Astrocyte of the cerebellum (primary cell): Measurements from ENCODE around the gene CCL23.
"Not testable (repeated sequence)": the region's sequence is repeated elsewhere in the genome, so short reads cannot be mapped to it uniquely, and the experiment has no call there.

ENCODE experiments used
- DNase-seq: peaks from one replicate; pipeline ENCODE4 v3.0.0-alpha.2; 2011; ENCODE audit warnings: low read depth
- H3K4me3 ChIP-seq: 2 replicates; pipeline ENCODE4 v1.5.1; 2011; ENCODE audit warnings: mild to moderate bottlenecking, low read depth, low read length, moderate library complexity
- in situ Hi-C: cut with HindIII; loops from 2 replicates; pipeline ENCODE4 v1.10.0; 2017; ENCODE audit warnings: low sequenced_read_pairs
- TF ChIP-seq, protein P1 (sequence below): IDR thresholded peaks from 2 replicates; pipeline ENCODE4 v1.5.1; 2012; ENCODE audit warnings: low read length, low read depth, moderate library complexity, mild to moderate bottlenecking; ENCODE audit errors: missing control alignments

Gene CCL23

DNA sequence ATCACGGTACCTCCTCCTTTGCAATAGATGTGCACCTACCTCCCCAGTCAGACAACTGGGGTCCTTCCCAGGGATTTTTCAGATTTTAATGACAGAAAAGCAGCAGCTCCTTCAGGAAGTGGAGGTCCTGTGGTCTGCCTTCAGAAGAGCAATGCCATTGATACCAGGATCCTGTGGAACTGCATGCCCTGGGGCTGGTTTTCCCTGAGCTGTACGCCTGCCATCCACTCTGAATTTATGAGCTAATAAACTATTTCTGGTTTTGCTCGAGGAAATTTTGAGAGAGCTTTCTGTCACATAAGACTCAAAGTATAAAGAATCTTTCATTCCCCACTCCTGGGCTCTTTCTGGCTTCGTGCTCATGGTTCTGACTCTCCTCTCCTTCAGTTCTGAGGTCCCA lies 10.0 kb upstream of the CCL23 start:
- in situ Hi-C loops: no loop called here
- DNase-seq: no peak
- TF ChIP-seq, protein P1, sequence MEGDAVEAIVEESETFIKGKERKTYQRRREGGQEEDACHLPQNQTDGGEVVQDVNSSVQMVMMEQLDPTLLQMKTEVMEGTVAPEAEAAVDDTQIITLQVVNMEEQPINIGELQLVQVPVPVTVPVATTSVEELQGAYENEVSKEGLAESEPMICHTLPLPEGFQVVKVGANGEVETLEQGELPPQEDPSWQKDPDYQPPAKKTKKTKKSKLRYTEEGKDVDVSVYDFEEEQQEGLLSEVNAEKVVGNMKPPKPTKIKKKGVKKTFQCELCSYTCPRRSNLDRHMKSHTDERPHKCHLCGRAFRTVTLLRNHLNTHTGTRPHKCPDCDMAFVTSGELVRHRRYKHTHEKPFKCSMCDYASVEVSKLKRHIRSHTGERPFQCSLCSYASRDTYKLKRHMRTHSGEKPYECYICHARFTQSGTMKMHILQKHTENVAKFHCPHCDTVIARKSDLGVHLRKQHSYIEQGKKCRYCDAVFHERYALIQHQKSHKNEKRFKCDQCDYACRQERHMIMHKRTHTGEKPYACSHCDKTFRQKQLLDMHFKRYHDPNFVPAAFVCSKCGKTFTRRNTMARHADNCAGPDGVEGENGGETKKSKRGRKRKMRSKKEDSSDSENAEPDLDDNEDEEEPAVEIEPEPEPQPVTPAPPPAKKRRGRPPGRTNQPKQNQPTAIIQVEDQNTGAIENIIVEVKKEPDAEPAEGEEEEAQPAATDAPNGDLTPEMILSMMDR: no peak
- H3K4me3 ChIP-seq: no peak overlapping the region

DNA sequence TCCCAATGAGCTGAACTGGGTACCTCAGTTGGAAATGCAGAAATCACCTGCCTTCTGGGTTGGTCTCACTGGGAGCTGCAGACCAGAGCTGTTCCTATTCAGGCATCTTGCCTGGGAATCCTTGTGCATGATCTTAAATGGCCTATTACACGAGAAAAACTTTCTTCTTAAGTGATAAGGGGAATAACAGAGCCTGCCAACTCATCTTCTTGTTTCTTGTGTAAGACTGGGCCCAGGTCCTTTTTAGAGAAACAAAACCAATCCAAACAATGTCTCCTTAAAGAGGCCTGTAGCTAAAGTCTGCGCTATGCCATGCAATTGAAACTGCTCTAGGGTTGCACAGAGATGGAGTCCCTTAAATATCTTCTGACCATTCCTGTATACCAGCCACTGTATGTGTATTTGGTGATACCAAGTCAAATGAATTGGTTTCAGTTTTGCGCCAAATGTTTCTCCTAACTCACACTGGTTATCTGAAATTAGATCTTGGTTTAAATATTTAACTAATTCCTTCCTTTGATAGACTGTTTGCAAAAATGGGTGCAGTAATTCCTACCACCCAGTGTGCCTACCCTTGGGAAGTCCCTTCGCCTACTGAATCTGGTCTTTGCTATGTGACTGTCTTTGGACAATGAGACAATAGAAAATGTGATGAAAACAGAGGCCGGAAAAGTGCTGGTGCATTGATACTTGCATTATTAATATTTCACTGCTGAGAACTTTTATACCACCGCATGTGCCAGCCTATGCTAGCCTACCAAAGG lies 6.5 kb upstream of the CCL23 start:
- in situ Hi-C loops: no loop called here
- TF ChIP-seq, protein P1: no peak
- DNase-seq: no peak

DNA sequence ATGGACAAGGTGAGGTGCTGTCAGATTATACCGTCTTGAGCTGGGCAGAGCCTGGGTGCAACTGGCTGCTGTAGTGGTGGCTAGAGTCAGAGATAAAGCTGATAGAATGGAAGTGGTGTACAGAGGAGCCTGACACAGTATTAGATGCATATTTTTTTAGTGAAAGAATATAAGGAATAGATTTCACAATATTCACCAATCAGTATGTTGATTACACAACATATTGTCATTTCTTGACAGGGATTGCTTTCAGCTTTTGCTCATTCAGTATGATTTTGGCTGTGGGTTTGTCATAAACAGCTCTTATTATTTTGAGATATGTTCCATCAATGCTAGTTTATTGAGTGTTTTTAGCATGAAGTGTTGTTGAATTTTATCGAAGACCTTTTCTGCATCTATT lies 1.7 kb upstream of the CCL23 start:
- H3K4me3 ChIP-seq: no peak overlapping the region
- DNase-seq: no peak
- in situ Hi-C loops: no loop called here
- TF ChIP-seq, protein P1: no peak

More for the DNA sequence above, 6.5 kb upstream of the CCL23 start:
- H3K4me3 ChIP-seq: no peak overlapping the region

DNA sequence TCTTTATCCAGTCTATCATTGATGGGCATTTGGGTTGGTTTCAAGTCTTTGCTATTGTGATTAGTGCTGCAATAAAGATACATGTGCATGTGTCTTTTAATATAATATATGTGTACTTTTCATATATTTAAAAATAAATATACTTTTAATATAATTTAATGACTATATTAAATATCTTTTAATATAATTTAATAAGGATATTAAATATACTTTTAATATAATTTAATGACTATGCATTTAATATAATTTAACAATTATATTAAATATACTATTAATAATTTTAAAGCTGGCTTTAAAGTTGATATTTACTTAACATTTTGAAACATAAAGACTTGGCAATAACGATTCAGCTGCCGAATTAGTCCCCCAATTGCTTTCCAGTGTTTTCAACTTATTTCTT lies 1.2 kb downstream of the CCL23 start:
- TF ChIP-seq, protein P1: no peak
- in situ Hi-C loops: no loop called here

DNA sequence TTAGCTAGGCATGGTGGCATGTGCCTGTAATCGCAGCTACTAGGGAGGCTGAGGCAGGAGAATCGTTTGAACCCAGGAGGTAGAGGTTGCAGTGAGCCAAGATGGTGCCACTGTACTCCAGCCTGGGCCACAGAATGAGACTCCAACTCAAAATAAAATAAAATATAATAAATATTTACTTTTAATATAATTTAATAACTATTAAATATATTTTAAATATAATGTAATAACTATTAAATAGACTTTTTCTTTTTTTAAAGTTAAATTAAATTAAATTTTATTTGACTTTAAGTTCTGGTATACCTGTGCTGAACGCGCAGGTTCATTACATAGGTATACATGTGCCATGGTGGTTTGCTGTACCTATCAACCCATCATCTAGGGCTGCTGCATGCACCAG lies 1.9 kb downstream of the CCL23 start:
- DNase-seq, in situ Hi-C loops: not testable (repeated sequence)

More for the DNA sequence above, 1.2 kb downstream of the CCL23 start:
- no peak for DNase-seq
- no peak overlapping the region for H3K4me3 ChIP-seq

DNA sequence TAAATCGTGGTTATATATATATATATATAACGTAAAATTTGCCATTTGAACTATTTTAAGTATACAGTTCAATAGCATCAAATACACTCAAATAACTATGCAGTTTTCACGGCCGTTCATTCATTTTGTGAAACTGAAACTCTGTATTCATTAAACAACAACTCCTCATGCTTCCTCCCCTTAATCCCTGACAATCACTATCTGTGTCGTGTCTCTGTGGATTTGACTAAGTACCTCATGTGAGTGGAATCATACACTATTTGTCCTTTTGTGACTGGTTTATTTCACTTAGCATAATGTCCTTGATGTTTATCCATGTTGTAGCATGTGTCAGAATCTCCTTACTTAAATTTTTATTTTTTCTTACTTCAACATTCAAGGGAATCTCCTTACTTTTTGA lies 2.8 kb downstream of the CCL23 start:
- TF ChIP-seq, protein P1: no peak
- in situ Hi-C loops: no loop called here
- no peak for DNase-seq
- no peak overlapping the region for H3K4me3 ChIP-seq

More for the DNA sequence above, 1.9 kb downstream of the CCL23 start:
- H3K4me3 ChIP-seq: not testable (repeated sequence)

DNA sequence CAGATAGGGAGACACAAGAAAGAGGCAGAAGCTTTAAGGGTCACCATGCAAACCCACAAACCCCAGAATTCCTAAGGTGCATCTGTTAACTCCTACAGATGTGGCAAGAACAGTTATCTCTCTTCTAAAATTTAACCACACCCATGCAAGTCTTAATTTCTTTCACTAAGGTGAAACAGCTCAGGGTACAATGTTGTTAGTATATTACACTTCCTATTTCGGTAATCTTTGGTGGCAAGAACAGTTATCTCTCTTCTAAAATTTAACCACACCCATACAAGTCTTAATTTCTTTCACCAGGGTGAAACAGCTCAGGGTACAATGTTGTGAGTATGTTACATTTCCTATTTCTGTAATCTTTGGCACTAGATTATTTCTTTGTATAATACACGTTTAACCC lies 6.6 kb downstream of the CCL23 start:
- TF ChIP-seq, protein P1: no peak
- in situ Hi-C loops: no loop called here
- no peak overlapping the region for H3K4me3 ChIP-seq
- DNase-seq: no peak
